HG03521 (cell line): ENCODE measurements around the gene OS9.
"Not testable (repeated sequence)": the region's sequence is repeated elsewhere in the genome, so short reads cannot be mapped to it uniquely, and the experiment has no call there.

Experiments used
- ATAC-seq: cut with Tn5 transposase; IDR thresholded peaks from one replicate; pipeline ENCODE4 v1.9.1; 2021; ENCODE audit warnings: mild to moderate bottlenecking, moderate library complexity; ENCODE audit not compliant: unreplicated experiment

OS9 gene

GRCh38 chr12:57693317-57693658, 644 bp upstream of the OS9 start:
- no peak for ATAC-seq

GRCh38 chr12:57694459-57695019, 607 bp downstream of the OS9 start:
- ATAC-seq = no peak

GRCh38 chr12:57695770-57696432, 2.0 kb downstream of the OS9 start:
- ATAC-seq = no peak

GRCh38 chr12:57697076-57697475, 3.1 kb downstream of the OS9 start:
- no peak for ATAC-seq

- no peak for ATAC-seq
Observed at GRCh38 chr12:57698414-57698813, 4.5 kb downstream of the OS9 start.

- ATAC-seq = no peak
Observed at GRCh38 chr12:57700317-57700716, 6.4 kb downstream of the OS9 start.

- no peak for ATAC-seq
Observed at GRCh38 chr12:57707250-57707649, 13.3 kb downstream of the OS9 start.

GRCh38 chr12:57708296-57708695, 14.4 kb downstream of the OS9 start:
- no peak for ATAC-seq

- ATAC-seq = no peak
Observed at GRCh38 chr12:57712701-57713100, 18.8 kb downstream of the OS9 start.

GRCh38 chr12:57713209-57713608, 19.3 kb downstream of the OS9 start:
- ATAC-seq = no peak

- ATAC-seq = not testable (repeated sequence)
Observed at GRCh38 chr12:57715036-57715748, 21.3 kb downstream of the OS9 start.

GRCh38 chr12:57715786-57716185, 21.9 kb downstream of the OS9 start:
- ATAC-seq = no peak

- ATAC-seq = no peak
Observed at GRCh38 chr12:57716305-57716704, 22.4 kb downstream of the OS9 start.

- no peak for ATAC-seq
Observed at GRCh38 chr12:57717131-57717530, 23.2 kb downstream of the OS9 start.

- ATAC-seq = no peak
Observed at GRCh38 chr12:57717846-57718640, 24.1 kb downstream of the OS9 start.

GRCh38 chr12:57718641-57719528, 25.0 kb downstream of the OS9 start:
- no peak for ATAC-seq

GRCh38 chr12:57719777-57720605, 26.1 kb downstream of the OS9 start:
- ATAC-seq = no peak

GRCh38 chr12:57720606-57721595, 27.0 kb downstream of the OS9 start:
- ATAC-seq = no peak
